ENCODE measurements around the gene KIF6.

The KIF6 gene

DNA sequence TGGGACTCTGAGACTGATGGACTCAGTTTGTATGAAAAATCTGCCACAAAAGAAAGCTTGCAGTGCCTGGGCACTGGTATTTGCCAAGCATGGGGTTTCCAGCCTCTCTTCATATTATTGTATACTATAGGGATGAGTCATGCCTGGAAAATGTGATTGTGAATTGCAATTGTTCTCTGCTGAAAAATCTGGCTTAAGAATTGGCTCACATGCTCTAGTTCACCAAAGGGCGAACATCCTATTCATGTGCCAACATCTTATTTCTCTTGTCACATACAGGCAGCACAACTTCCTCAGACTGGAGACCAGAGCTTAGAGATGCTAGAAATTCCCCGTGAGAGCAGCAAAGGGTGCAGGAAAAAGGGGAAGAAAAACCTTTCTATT lies 299.1 kb downstream of the KIF6 start:
- in situ Hi-C loops (cut with MboI; ENCODE audit: low sequenced_read_pairs), result no loop called here

- in situ Hi-C loops (cut with MboI; ENCODE audit: low sequenced_read_pairs), result no loop called here
These were observed 299.7 kb downstream of the KIF6 start for GRCh38 chr6:39425346-39426072.

DNA sequence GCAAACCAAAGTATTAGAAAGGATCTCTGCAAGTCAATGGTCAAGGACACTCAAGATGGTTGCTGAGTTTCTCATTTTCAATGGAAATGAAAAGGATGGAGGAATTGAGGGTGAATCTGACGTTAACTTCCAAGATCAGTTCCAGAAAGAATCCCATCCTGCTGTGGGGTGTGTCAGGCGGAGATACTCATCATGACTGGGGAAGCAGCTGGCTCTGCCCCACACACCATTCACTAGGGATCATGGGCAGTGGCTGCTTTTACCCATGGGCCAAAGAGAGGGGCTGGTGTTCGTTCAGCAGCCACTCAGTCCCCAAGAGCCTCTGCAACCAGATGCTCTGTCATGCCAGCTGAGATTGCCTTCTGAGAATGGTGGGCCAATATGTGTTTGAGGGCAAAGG lies 300.4 kb downstream of the KIF6 start:
- in situ Hi-C loops (cut with MboI; ENCODE audit: low sequenced_read_pairs), result no loop called here

DNA sequence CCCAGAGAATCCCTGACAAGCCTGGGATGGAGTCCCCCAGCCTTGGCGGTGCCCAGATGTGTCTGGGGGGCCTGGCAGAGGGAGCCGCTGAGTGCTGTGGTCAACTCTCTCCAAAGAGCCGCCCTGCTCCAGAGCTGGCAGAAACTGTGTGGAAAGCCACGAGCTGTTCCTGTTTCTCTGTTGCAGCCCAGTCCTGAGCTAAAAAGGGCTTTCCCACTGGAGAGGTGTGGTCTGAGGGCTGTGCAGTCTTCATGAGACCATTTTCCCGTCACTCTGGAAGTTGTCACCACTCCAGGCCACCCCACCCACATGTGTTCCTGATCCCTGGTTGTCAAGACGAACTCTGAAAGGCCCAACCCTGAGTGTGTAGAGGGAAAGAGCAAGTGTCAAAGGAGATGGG lies 303.0 kb downstream of the KIF6 start:
- in situ Hi-C loops (cut with MboI; ENCODE audit: low sequenced_read_pairs), result no loop called here

DNA sequence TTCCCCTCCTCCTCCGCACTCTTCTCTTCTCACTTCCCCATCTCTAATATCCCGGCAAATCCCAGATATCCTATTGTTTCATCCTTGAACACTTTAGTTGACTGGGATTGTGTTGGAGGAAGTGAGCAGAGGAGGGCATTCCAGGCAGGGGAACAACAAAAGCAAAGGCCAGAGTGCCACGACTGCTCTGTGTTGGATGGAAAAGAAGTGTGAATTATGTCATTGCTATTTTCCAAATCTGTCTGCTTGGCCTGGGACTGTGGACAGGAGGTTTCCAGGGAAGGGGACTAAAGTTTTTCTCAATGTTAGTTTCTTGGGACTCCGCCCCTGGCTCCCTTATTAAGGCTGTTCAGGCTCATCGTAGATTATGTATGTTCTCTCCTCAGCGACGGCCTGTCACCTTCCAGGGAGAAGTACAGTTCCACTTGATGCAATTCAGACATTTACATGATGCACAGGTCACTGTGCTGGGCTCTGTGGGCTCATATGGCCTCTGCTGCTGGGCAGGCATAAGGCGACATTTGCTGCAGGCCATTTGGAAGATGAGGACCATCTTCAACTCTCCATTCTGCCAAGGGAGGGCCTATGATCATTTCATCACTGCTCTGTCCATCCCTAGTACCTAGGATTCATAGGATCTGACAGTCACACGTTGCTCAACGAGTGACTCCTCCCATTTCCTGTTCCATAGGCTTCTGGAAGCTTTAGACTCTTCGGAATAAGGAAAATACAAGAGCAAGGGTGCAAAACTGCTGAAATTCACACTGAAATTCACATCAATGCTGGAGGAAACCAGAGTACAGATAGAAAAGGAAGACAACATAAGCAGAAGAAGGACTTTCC lies 303.6 kb downstream of the KIF6 start:
- in situ Hi-C loops (cut with MboI; ENCODE audit: low sequenced_read_pairs), result no loop called here

DNA sequence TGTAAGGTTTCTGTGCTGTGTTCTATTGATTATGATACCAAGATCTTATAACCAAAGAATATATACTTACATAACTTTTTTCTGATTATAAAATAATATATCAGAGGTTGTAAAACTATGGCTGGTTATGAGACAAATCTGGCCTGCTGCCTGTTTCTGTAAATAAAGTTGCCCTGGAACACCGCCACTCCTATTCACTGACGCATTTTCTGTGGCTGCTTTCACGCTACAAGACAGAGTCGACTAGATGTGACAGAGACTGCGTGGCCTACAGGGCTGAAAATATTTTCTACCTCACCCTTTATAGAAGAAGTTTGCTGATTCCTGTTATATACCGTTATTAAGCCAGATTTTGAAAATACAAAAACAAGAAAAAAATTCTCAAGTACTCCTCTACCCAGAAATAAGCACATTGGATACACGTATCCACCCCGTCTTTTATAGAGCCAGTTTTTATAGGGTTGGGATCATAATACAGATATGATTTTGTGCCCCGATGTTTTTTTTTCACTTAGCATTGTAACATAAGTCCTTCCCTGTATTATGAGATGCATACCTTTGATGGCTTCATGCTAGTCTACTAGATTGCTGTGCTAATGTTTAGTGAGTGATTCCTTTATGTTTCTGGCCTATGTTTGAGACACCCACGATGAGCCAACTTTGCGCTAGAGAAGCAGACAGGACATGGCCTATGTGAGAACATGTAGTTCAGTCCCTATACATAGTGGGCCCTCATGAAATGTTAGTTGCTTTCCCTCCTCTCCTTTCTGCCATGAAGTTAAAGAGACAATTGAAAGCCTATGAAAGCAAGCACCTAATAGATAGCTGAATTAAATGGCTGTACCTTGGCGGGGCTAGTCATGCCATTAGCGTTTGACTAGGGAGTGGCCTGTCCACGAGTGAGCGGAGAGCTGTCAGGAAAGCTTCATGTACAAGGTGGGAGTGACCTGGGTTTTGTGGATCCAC lies 304.6 kb downstream of the KIF6 start:
- in situ Hi-C loops (cut with MboI; ENCODE audit: low sequenced_read_pairs), result no loop called here

GRCh38 chr6:39419607-39420006 lies 305.6 kb downstream of the KIF6 start:
- in situ Hi-C loops (cut with MboI; ENCODE audit: low sequenced_read_pairs), result no loop called here

DNA sequence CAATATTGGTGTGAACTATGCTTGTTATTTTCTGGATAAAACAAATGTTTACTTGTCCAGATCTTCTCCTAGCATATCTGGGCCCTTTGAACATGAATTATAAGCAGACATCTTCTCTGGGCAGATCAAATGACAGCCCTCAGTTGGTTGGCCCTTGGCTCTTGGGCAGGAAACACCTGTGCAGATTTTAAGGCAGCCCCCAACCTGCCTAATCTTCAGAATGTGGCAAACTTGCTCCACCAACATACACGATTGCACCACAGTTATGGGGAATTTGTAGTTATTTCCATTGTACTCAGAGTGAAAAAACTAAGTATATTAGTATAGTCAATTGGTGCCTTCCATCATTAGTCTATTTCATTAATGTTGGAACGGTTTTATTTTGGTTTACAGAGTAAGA lies 307.8 kb downstream of the KIF6 start:
- in situ Hi-C loops (cut with MboI; ENCODE audit: low sequenced_read_pairs), result no loop called here

DNA sequence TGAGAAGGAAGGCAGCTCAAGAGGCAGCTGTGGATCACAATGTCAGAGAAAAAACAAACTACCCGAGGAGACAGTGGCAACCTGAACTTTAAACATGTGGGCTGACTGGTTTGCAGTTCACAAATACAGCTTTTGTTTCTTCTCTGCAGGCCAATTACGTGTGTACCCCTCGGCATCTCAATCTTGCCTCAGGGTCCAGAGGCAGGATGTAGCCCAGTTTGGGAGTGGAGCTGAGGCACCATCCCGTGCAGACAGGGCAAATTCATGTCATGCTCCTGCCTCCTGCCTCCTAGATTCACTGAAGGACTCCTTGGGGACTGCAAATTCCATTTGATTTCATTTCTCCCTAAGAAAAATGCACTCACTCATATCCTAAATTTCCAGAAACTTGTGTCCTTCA lies 308.5 kb downstream of the KIF6 start:
- in situ Hi-C loops (cut with MboI; ENCODE audit: low sequenced_read_pairs), result no loop called here

GRCh38 chr6:39416026-39416425 lies 309.2 kb downstream of the KIF6 start:
- in situ Hi-C loops (cut with MboI; ENCODE audit: low sequenced_read_pairs), result no loop called here

GRCh38 chr6:39415482-39415881 lies 309.7 kb downstream of the KIF6 start:
- in situ Hi-C loops (cut with MboI; ENCODE audit: low sequenced_read_pairs), result no loop called here

GRCh38 chr6:39411465-39411864 lies 313.7 kb downstream of the KIF6 start:
- in situ Hi-C loops (cut with MboI; ENCODE audit: low sequenced_read_pairs), result no loop called here

DNA sequence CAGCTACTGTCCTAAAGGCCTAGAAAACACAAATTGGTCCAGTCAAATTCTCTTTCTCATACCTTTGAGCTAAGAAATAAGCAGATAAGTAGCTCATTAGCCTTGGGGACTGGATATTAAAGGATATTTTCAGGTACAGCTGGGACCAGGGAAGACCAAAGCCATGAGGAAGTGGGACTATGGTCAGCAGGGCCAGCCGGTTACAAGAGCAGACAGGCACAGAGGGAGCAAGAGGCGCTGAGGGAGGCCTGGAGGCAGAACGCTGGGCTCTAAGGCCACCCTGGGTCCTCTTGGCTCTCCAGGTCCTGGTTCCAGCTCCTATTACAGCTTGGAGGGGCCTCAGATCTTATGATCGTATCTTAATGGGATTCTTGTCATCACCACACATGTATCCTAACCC lies 314.2 kb downstream of the KIF6 start:
- in situ Hi-C loops (cut with MboI; ENCODE audit: low sequenced_read_pairs), result no loop called here

- in situ Hi-C loops (cut with MboI; ENCODE audit: low sequenced_read_pairs), result no loop called here
These were observed 315.3 kb downstream of the KIF6 start for GRCh38 chr6:39409889-39410288.

- in situ Hi-C loops (cut with MboI; ENCODE audit: low sequenced_read_pairs), result no loop called here
These were observed 317.7 kb downstream of the KIF6 start for GRCh38 chr6:39407446-39407993.

GRCh38 chr6:39404312-39404711 lies 320.9 kb downstream of the KIF6 start:
- in situ Hi-C loops (cut with MboI; ENCODE audit: low sequenced_read_pairs), result no loop called here

GRCh38 chr6:39403304-39403703 lies 321.9 kb downstream of the KIF6 start:
- in situ Hi-C loops (cut with MboI; ENCODE audit: low sequenced_read_pairs), result no loop called here

DNA sequence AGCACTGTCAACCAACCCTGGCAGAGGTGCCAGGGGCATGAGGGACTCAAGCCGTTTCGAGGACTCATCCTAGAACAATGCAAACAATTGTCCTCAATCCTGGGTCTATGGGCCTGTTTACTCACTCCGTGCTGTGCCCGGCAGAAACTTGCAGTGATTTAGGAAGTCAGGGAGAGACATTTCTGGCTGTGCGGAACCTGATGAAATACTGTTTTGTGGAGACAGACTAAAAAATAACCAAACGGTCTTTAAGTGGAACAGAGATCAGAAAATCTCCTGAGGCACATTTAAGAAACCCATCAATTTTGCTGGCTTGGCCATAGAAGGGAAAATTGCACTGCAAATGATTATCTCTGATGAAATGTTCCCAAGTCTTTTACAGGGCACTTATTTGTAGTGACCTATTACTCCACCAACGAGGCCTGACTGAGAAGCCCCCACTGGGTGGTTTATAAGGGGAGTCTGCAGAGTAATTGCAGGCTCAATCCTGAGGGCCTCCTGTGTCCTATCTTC lies 322.9 kb downstream of the KIF6 start:
- in situ Hi-C loops (cut with MboI; ENCODE audit: low sequenced_read_pairs), result no loop called here

DNA sequence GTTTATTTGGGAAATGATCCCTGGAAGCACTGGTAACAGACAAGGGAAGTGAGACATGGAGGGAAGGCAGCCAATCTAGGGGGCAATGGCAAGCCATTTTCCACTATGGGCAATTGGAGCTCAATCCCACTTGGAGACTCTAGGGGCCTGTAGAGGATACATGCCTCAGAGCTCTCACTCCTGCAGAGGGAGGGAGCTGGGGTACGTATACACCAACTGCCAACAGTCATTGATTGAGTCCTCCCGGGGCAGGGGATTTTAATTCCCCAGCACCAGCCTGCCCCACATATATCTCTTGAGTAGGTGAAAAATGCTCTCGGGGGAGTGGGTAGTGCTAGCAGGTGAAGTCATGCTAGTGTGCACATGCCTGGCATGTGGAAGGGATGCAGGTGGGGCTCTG lies 323.8 kb downstream of the KIF6 start:
- in situ Hi-C loops (cut with MboI; ENCODE audit: low sequenced_read_pairs), result no loop called here

DNA sequence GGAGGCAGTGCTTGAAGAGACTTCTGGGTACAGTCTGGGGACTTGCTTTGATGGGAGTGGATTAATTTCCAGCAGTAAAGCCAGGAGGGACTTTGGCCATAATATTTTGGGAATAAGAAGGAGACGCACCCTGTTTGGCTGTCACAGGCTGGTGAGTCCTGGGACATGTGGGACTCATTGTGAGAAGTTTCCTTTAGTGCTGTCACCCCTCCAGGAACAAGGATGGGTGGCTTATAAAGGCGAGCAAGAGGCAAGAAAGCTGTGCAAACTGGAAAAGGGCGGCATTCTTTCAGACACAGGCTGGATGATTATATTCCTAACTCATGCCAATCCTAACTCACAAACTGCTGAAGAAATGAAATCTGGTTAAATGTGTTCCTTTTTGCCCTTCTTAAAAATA lies 325.2 kb downstream of the KIF6 start:
- in situ Hi-C loops (cut with MboI; ENCODE audit: low sequenced_read_pairs), result no loop called here

- in situ Hi-C loops (cut with MboI; ENCODE audit: low sequenced_read_pairs), result no loop called here
These were observed 328.4 kb downstream of the KIF6 start for GRCh38 chr6:39396854-39397253.

Data from hTERT RPE-1 (cell line).